Activated CD4-positive, alpha-beta T cell treated with anti-CD3 and anti-CD28 coated beads, Interleukin-10, Interleukin-2, amounts not matched to agents 100 ng/mL and 50 ng/mL, durations not matched to agents 16 hours and 8 hours (primary cell): ENCODE measurements around the gene RDH13.
"Not testable (repeated sequence)": the region's sequence is repeated elsewhere in the genome, so short reads cannot be mapped to it uniquely, and the experiment has no call there.

Experiments
- DNase-seq: peaks from one replicate; pipeline ENCODE4 v3.0.0-alpha.2; 2020

The RDH13 gene

GRCh38 chr19:55042688-55043087 is 20.3 kb downstream of the RDH13 start:
- DNase-seq: no peak

GRCh38 chr19:55042344-55042678 is 20.6 kb downstream of the RDH13 start:
- no peak for DNase-seq

GRCh38 chr19:55041627-55042343 is 21.2 kb downstream of the RDH13 start:
- peak; percentile 48 for DNase-seq

- no peak for DNase-seq
These were observed 21.7 kb downstream of the RDH13 start for GRCh38 chr19:55041244-55041626.

- not testable (repeated sequence) for DNase-seq
These were observed 22.3 kb downstream of the RDH13 start for GRCh38 chr19:55040654-55041053.

- not testable (repeated sequence) for DNase-seq
These were observed 25.3 kb downstream of the RDH13 start for GRCh38 chr19:55037603-55038002.

GRCh38 chr19:55036058-55036457 is 26.9 kb downstream of the RDH13 start:
- no peak for DNase-seq

- DNase-seq: no peak
These were observed 28.2 kb downstream of the RDH13 start for GRCh38 chr19:55034751-55035150.

GRCh38 chr19:55032976-55033643 is 29.8 kb downstream of the RDH13 start:
- DNase-seq: not testable (repeated sequence)

GRCh38 chr19:55032170-55032800 is 30.7 kb downstream of the RDH13 start:
- no peak for DNase-seq

- no peak for DNase-seq
These were observed 31.8 kb downstream of the RDH13 start for GRCh38 chr19:55031178-55031577.

- no peak for DNase-seq
These were observed 34.2 kb downstream of the RDH13 start for GRCh38 chr19:55028757-55029156.

- DNase-seq: no peak
These were observed 35.2 kb downstream of the RDH13 start for GRCh38 chr19:55027472-55028337.

GRCh38 chr19:55027140-55027471 is 35.8 kb downstream of the RDH13 start:
- DNase-seq: not testable (repeated sequence)

- DNase-seq: no peak
These were observed 38.8 kb downstream of the RDH13 start for GRCh38 chr19:55024111-55024510.

- not testable (repeated sequence) for DNase-seq
These were observed 42.6 kb downstream of the RDH13 start for GRCh38 chr19:55020351-55020750.

GRCh38 chr19:55018633-55019032 is 44.3 kb downstream of the RDH13 start:
- DNase-seq: no peak

- DNase-seq: no peak
These were observed 44.7 kb downstream of the RDH13 start for GRCh38 chr19:55018216-55018615.

GRCh38 chr19:55016017-55016416 is 46.9 kb downstream of the RDH13 start:
- DNase-seq: no peak

GRCh38 chr19:55015126-55015525 is 47.8 kb downstream of the RDH13 start:
- DNase-seq: no peak

GRCh38 chr19:55014714-55015113 is 48.2 kb downstream of the RDH13 start:
- DNase-seq: peak; percentile 21

GRCh38 chr19:55013596-55013995 is 49.4 kb downstream of the RDH13 start:
- DNase-seq: no peak

GRCh38 chr19:55012306-55012705 is 50.6 kb downstream of the RDH13 start:
- no peak for DNase-seq
